CD4-positive, alpha-beta T cell treated with Interleukin-6 for 4 hours (primary cell): ENCODE results near the gene PDZK1IP1.

ENCODE experiments used
- DNase-seq: peaks from one replicate; pipeline ENCODE4 v3.0.0-alpha.2; 2020; ENCODE audit warnings: mixed read lengths

Gene PDZK1IP1

GRCh38 chr1:47189844-47190508 lies at the start of gene PDZK1IP1:
Gene PDZK1IP1 (minus strand): TSS chr1:47190036. CDS start chr1:47189932, 104 bp downstream.
- DNase-seq: no peak

GRCh38 chr1:47238935-47239592 lies 49.2 kb upstream of the PDZK1IP1 start:
- no peak for DNase-seq

GRCh38 chr1:47235806-47236205 lies 46.0 kb upstream of the PDZK1IP1 start:
- no peak for DNase-seq

GRCh38 chr1:47235241-47235681 lies 45.4 kb upstream of the PDZK1IP1 start:
- DNase-seq: no peak

GRCh38 chr1:47233186-47233585 lies 43.4 kb upstream of the PDZK1IP1 start:
- DNase-seq: no peak

- DNase-seq: no peak
Observed at GRCh38 chr1:47232187-47232874, 42.5 kb upstream of the PDZK1IP1 start, which contains the start of gene TAL1. Gene TAL1 (minus strand): TSS chr1:47232225. CDS start chr1:47225888, 6,337 bp downstream.

GRCh38 chr1:47231301-47232186 lies 41.7 kb upstream of the PDZK1IP1 start:
- no peak for DNase-seq

GRCh38 chr1:47230692-47231300 lies 41.0 kb upstream of the PDZK1IP1 start:
- no peak for DNase-seq

GRCh38 chr1:47229886-47230691 lies 40.3 kb upstream of the PDZK1IP1 start:
- DNase-seq: no peak

- DNase-seq: no peak
Observed at GRCh38 chr1:47229031-47229885, 39.4 kb upstream of the PDZK1IP1 start.

- no peak for DNase-seq
Observed at GRCh38 chr1:47228644-47229030, 38.8 kb upstream of the PDZK1IP1 start.

GRCh38 chr1:47227341-47228232 lies 37.8 kb upstream of the PDZK1IP1 start:
- no peak for DNase-seq

- DNase-seq: no peak
Observed at GRCh38 chr1:47226839-47227215, 37.0 kb upstream of the PDZK1IP1 start.

GRCh38 chr1:47226121-47226838 lies 36.4 kb upstream of the PDZK1IP1 start:
- DNase-seq: no peak

GRCh38 chr1:47225430-47226100 lies 35.7 kb upstream of the PDZK1IP1 start:
- no peak for DNase-seq

GRCh38 chr1:47224676-47225399 lies 35.0 kb upstream of the PDZK1IP1 start:
- DNase-seq: no peak

- DNase-seq: no peak
Observed at GRCh38 chr1:47223921-47224675, 34.3 kb upstream of the PDZK1IP1 start.
